HG02571 (cell line): ENCODE results near the gene USP17L13.
"Not testable (repeated sequence)": the region's sequence is repeated elsewhere in the genome, so short reads cannot be mapped to it uniquely, and the experiment has no call there.

Experiments
- ATAC-seq: cut with Tn5 transposase; IDR thresholded peaks from one replicate; pipeline ENCODE4 v1.9.1; 2021; ENCODE audit warnings: mild to moderate bottlenecking, moderate library complexity; ENCODE audit not compliant: unreplicated experiment

Gene USP17L13

GRCh38 chr4:9224596-9224995 is at the start of gene USP17L13:
TSS of gene USP17L13 (plus strand) at chr4:9224896. CDS start at chr4:9224896, 0 bp downstream.
- not testable (repeated sequence) for ATAC-seq

- ATAC-seq, result not testable (repeated sequence)
Observed at GRCh38 chr4:9210357-9210756, 14.3 kb upstream of the USP17L13 start, which contains the start of gene USP17L10. TSS of gene USP17L10 (plus strand) at chr4:9210657. CDS start at chr4:9210657, 0 bp downstream.

- ATAC-seq, result not testable (repeated sequence)
Observed at GRCh38 chr4:9214701-9215100, 10.0 kb upstream of the USP17L13 start.

- ATAC-seq, result not testable (repeated sequence)
Observed at GRCh38 chr4:9215105-9215504, 9.6 kb upstream of the USP17L13 start, which contains the start of gene USP17L11. TSS of gene USP17L11 (plus strand) at chr4:9215405. CDS start at chr4:9215405, 0 bp downstream.

- not testable (repeated sequence) for ATAC-seq
Observed at GRCh38 chr4:9219852-9220251, 4.8 kb upstream of the USP17L13 start, which contains the start of gene USP17L12. TSS of gene USP17L12 (plus strand) at chr4:9220152. CDS start at chr4:9220152, 0 bp downstream.

GRCh38 chr4:9230249-9230648 is 5.6 kb downstream of the USP17L13 start:
- ATAC-seq, result not testable (repeated sequence)

GRCh38 chr4:9234085-9234484 is 9.4 kb downstream of the USP17L13 start, which contains the start of gene USP17L15:
TSS of gene USP17L15 (plus strand) at chr4:9234385. CDS start at chr4:9234385, 0 bp downstream.
- ATAC-seq, result not testable (repeated sequence)

- ATAC-seq, result not testable (repeated sequence)
Observed at GRCh38 chr4:9238461-9238860, 13.8 kb downstream of the USP17L13 start.

GRCh38 chr4:9243579-9243978 is 18.9 kb downstream of the USP17L13 start, which contains the start of gene USP17L17:
TSS of gene USP17L17 (plus strand) at chr4:9243879. CDS start at chr4:9243879, 0 bp downstream.
- ATAC-seq, result not testable (repeated sequence)

- ATAC-seq, result not testable (repeated sequence)
Observed at GRCh38 chr4:9247953-9248680, 23.4 kb downstream of the USP17L13 start, which contains the start of gene USP17L18. TSS of gene USP17L18 (plus strand) at chr4:9248630. CDS start at chr4:9248630, 0 bp downstream.

- not testable (repeated sequence) for ATAC-seq
Observed at GRCh38 chr4:9253078-9253477, 28.4 kb downstream of the USP17L13 start, which contains the start of gene USP17L19. TSS of gene USP17L19 (plus strand) at chr4:9253378. CDS start at chr4:9253378, 0 bp downstream.

GRCh38 chr4:9257824-9258223 is 33.1 kb downstream of the USP17L13 start, which contains the start of gene USP17L20:
TSS of gene USP17L20 (plus strand) at chr4:9258124. CDS start at chr4:9258124, 0 bp downstream.
- not testable (repeated sequence) for ATAC-seq

GRCh38 chr4:9262572-9262971 is 37.9 kb downstream of the USP17L13 start, which contains the start of gene USP17L21:
TSS of gene USP17L21 (plus strand) at chr4:9262872. CDS start at chr4:9262872, 0 bp downstream.
- ATAC-seq, result not testable (repeated sequence)

- ATAC-seq, result not testable (repeated sequence)
Observed at GRCh38 chr4:9267319-9267718, 42.6 kb downstream of the USP17L13 start, which contains the start of gene USP17L22. TSS of gene USP17L22 (plus strand) at chr4:9267619. CDS start at chr4:9267619, 0 bp downstream.

- not testable (repeated sequence) for ATAC-seq
Observed at GRCh38 chr4:9271719-9272118, 47.0 kb downstream of the USP17L13 start.
